IMR-90 (cell line): ENCODE data around the gene CRB1. TPM values are rescaled to one million over a fixed set of nuclear protein-coding genes. Genes with fewer than 3 reads are reported as not detected.

ENCODE experiments used
- ATAC-seq: fragments of 200-7000 bp; cut with Tn5 transposase; 2 replicates; pipeline ENCODE4 v1.9.1; 2020; ENCODE audit warnings: low read depth, mild to moderate bottlenecking, moderate library complexity
- BruUV-seq: library from RNA; stranded (reverse); fragments of 400-500 nt; replicated peaks from 2 replicates; lab custom pipeline; 2021; lab: Mats Ljungman, UMichigan
- CTCF ChIA-PET: fragments of 300-600 bp; formaldehyde crosslinking; extraction: SDS; loops from one replicate; lab custom pipeline; 2021; ENCODE audit warnings: antibody characterized with exemption; lab: Yijun Ruan, JAX
- POLR2A ChIA-PET: fragments of 300-600 bp; sonication (Branson Sonifier 250); formaldehyde crosslinking; loops from one replicate; lab custom pipeline; 2022; ENCODE audit warnings: antibody characterized with exemption; ENCODE audit not compliant: unreplicated experiment; lab: Charles Lee
- DNase-seq: peaks from one replicate; pipeline ENCODE4 v3.0.0; 2013
- H2AFZ ChIP-seq: replicated peaks from 2 replicates; pipeline ENCODE3; 2013; ENCODE audit warnings: low read length, mild to moderate bottlenecking; ENCODE audit not compliant: poor library complexity
- H2AK5ac ChIP-seq: 2 replicates; pipeline ENCODE4 v1.6.1; 2013; ENCODE audit warnings: low read depth, low read length, inconsistent platforms
- H2AK9ac ChIP-seq: replicated peaks from 2 replicates; pipeline ENCODE3; 2013; ENCODE audit warnings: mild to moderate bottlenecking, low read depth, low read length, moderate library complexity; ENCODE audit not compliant: poor library complexity
- H2BK120ac ChIP-seq: 2 replicates; pipeline ENCODE4 v1.6.1; 2013; ENCODE audit warnings: low read depth, low read length, inconsistent platforms
- H2BK15ac ChIP-seq: 3 replicates; pipeline ENCODE4 v1.6.1; 2013; ENCODE audit warnings: low read depth, low read length, inconsistent platforms
- H2BK20ac ChIP-seq: 2 replicates; pipeline ENCODE4 v1.6.1; 2013; ENCODE audit warnings: low read depth, mild to moderate bottlenecking, inconsistent platforms, low read length, moderate library complexity
- H2BK5ac ChIP-seq: 2 replicates; pipeline ENCODE4 v1.6.1; 2013; ENCODE audit warnings: mild to moderate bottlenecking, low read depth, low read length, inconsistent platforms; ENCODE audit not compliant: poor library complexity, severe bottlenecking
- H3K14ac ChIP-seq: replicated peaks from 2 replicates; pipeline ENCODE4 v1.6.1; 2013; ENCODE audit warnings: low read depth, low read length, inconsistent platforms
- H3K18ac ChIP-seq: 2 replicates; pipeline ENCODE4 v1.6.1; 2013; ENCODE audit warnings: low read depth, low read length, control low read depth
- H3K23ac ChIP-seq: 2 replicates; pipeline ENCODE4 v1.6.1; 2013; ENCODE audit warnings: low read depth, low read length, inconsistent platforms
- H3K27ac ChIP-seq: 2 replicates; pipeline ENCODE4 v1.5.1; 2013; ENCODE audit warnings: mild to moderate bottlenecking, control low read depth, low read length; ENCODE audit not compliant: insufficient read depth
- H3K27me3 ChIP-seq: 2 replicates; pipeline ENCODE4 v1.6.1; 2013; ENCODE audit warnings: low read length; ENCODE audit not compliant: control insufficient read depth, insufficient read depth
- H3K36me3 ChIP-seq: 2 replicates; pipeline ENCODE4 v1.6.1; 2013; ENCODE audit warnings: low read length, mixed read lengths; ENCODE audit not compliant: control insufficient read depth, insufficient read depth
- H3K4ac ChIP-seq: 2 replicates; pipeline ENCODE4 v1.6.1; 2013; ENCODE audit warnings: low read depth, low read length, inconsistent platforms
- H3K4me1 ChIP-seq: 2 replicates; pipeline ENCODE4 v1.6.1; 2013; ENCODE audit warnings: low read length, mixed read lengths; ENCODE audit not compliant: control insufficient read depth, insufficient read depth
- H3K4me2 ChIP-seq: 2 replicates; pipeline ENCODE4 v1.6.1; 2013; ENCODE audit warnings: low read depth, mild to moderate bottlenecking, control low read depth, low read length, moderate library complexity
- H3K4me3 ChIP-seq: 2 replicates; pipeline ENCODE4 v1.5.1; 2013; ENCODE audit warnings: low read depth, mild to moderate bottlenecking, control low read depth, low read length, moderate library complexity; ENCODE audit not compliant: insufficient read depth
- H3K56ac ChIP-seq: 2 replicates; pipeline ENCODE4 v1.6.1; 2013; ENCODE audit warnings: low read length, inconsistent platforms; ENCODE audit not compliant: insufficient read depth; ENCODE audit errors: extremely low read depth
- H3K79me1 ChIP-seq, 2 experiments: 2 replicates each; pipeline ENCODE4 v1.6.1; 2013; ENCODE audit warnings: low read length in 2 of 2, inconsistent platforms in 1 of 2, low read depth in 1 of 2
- H3K9ac ChIP-seq: 2 replicates; pipeline ENCODE4 v1.6.1; 2013; ENCODE audit warnings: low read depth, low read length, control low read depth
- H3K9me1 ChIP-seq: 2 replicates; pipeline ENCODE4 v1.6.1; 2013; ENCODE audit warnings: low read length, inconsistent platforms; ENCODE audit not compliant: insufficient read depth
- H3K9me3 ChIP-seq: 2 replicates; pipeline ENCODE4 v1.6.1; 2013; ENCODE audit warnings: low read length; ENCODE audit not compliant: control insufficient read depth, insufficient read depth
- H4K20me1 ChIP-seq: 2 replicates; pipeline ENCODE4 v1.6.1; 2013; ENCODE audit warnings: low read length, inconsistent platforms; ENCODE audit not compliant: insufficient read depth
- H4K5ac ChIP-seq: 2 replicates; pipeline ENCODE4 v1.6.1; 2013; ENCODE audit warnings: mild to moderate bottlenecking, low read depth, low read length, control low read depth
- H4K8ac ChIP-seq, 2 experiments: 2 replicates each; pipeline ENCODE4 v1.6.1; 2013; ENCODE audit warnings: low read depth in 2 of 2, low read length in 2 of 2, control low read depth in 1 of 2, inconsistent platforms in 1 of 2
- H4K91ac ChIP-seq: 2 replicates; pipeline ENCODE4 v1.6.1; 2013; ENCODE audit warnings: low read depth, low read length, inconsistent platforms; ENCODE audit not compliant: insufficient read depth
- BHLHE40 ChIP-seq: fragments of 150-350 bp; IDR thresholded peaks from 2 replicates; pipeline ENCODE4 v1.6.1; 2016; ENCODE audit warnings: mild to moderate bottlenecking, low read depth, low read length
- CEBPB ChIP-seq: IDR thresholded peaks from 2 replicates; pipeline ENCODE4 v1.6.1; 2012; ENCODE audit warnings: low read depth, low read length, improper control_type of control experiment
- CHD1 ChIP-seq: IDR thresholded peaks from 2 replicates; pipeline ENCODE4 v1.6.1; 2012; ENCODE audit warnings: low read depth, low read length, improper control_type of control experiment
- CTCF ChIP-seq: conservative IDR thresholded peaks from 2 replicates; pipeline ENCODE4 v1.5.1; 2012; ENCODE audit warnings: mild to moderate bottlenecking, low read depth, low read length, improper control_type of control experiment
- ELK1 ChIP-seq: fragments of 150-350 bp; IDR thresholded peaks from 2 replicates; pipeline ENCODE4 v1.6.1; 2016; ENCODE audit warnings: low read depth, mild to moderate bottlenecking, low read length, moderate library complexity, borderline replicate concordance
- FOS ChIP-seq: fragments of 150-350 bp; IDR thresholded peaks from 2 replicates; pipeline ENCODE4 v1.6.1; 2016; ENCODE audit warnings: low read depth, low read length
- MAFK ChIP-seq: IDR thresholded peaks from 2 replicates; pipeline ENCODE4 v1.6.1; 2012; ENCODE audit warnings: low read depth, low read length, improper control_type of control experiment
- MAZ ChIP-seq: IDR thresholded peaks from 2 replicates; pipeline ENCODE4 v1.6.1; 2012; ENCODE audit warnings: low read depth, mild to moderate bottlenecking, low read length, improper control_type of control experiment, moderate library complexity, borderline replicate concordance
- MXI1 ChIP-seq: IDR thresholded peaks from 2 replicates; pipeline ENCODE4 v1.6.1; 2012; ENCODE audit warnings: low read depth, mild to moderate bottlenecking, low read length, moderate library complexity, borderline replicate concordance
- NFE2L2 ChIP-seq: fragments of 150-350 bp; IDR thresholded peaks from 2 replicates; pipeline ENCODE4 v1.6.1; 2016; ENCODE audit warnings: low read depth, mild to moderate bottlenecking, low read length
- POLR2A ChIP-seq: IDR thresholded peaks from 2 replicates; pipeline ENCODE4 v1.6.1; 2012; ENCODE audit warnings: mild to moderate bottlenecking, low read depth, low read length
- RAD21 ChIP-seq: IDR thresholded peaks from 2 replicates; pipeline ENCODE4 v1.6.1; 2012; ENCODE audit warnings: low read length, improper control_type of control experiment
- RCOR1 ChIP-seq: IDR thresholded peaks from 2 replicates; pipeline ENCODE4 v1.6.1; 2012; ENCODE audit warnings: mild to moderate bottlenecking, low read length, improper control_type of control experiment; ENCODE audit not compliant: insufficient replicate concordance
- RFX5 ChIP-seq: IDR thresholded peaks from 2 replicates; pipeline ENCODE4 v1.8.0; 2012; ENCODE audit warnings: low read depth, mild to moderate bottlenecking, low read length, moderate library complexity
- SMC3 ChIP-seq: fragments of 150-350 bp; IDR thresholded peaks from 2 replicates; pipeline ENCODE4 v1.6.1; 2016; ENCODE audit warnings: low read depth, mild to moderate bottlenecking, antibody characterized with exemption, low read length, moderate library complexity
- USF2 ChIP-seq: fragments of 150-350 bp; IDR thresholded peaks from 2 replicates; pipeline ENCODE4 v1.6.1; 2017; ENCODE audit warnings: mild to moderate bottlenecking, antibody characterized with exemption, low read length, low read depth
- WGBS, 2 experiments: methylation state at CpG; one replicate each; pipeline versions ENCODE4 v1.1.5 to v1.1.7; 2013; ENCODE audit warnings: missing lambda C conversion rate in 2 of 2; ENCODE audit not compliant: insufficient read length in 1 of 2; ENCODE audit errors: extremely low coverage in 2 of 2; 5-methylcytosine and 5-hydroxymethylcytosine counted together
- dilution Hi-C: fragments of 300-500 bp; cut with HindIII; formaldehyde crosslinking; loops from one replicate; pipeline ENCODE4 v1.14.3; 2018; ENCODE audit warnings: low sequenced_read_pairs; ENCODE audit not compliant: unreplicated experiment
- in situ Hi-C: fragments of 300-500 bp; cut with MboI; formaldehyde crosslinking; loops from 3 replicates; pipeline ENCODE4 v1.14.3; 2019; ENCODE audit warnings: low sequenced_read_pairs, inconsistent platforms, mixed read lengths
- intact Hi-C: fragments of 100-400 bp; cut with micrococcal nuclease; formaldehyde crosslinking; loops from 2 replicates; pipeline ENCODE4 v1.10.0; 2022
- polyA plus RNA-seq, 3 experiments: library from polyadenylated mRNA; depleted of rRNA; stranded (reverse); fragments of >200 nt; gene quantifications; 2 replicates each; pipeline ENCODE4 v1.2.3, GENCODE V29; 2012; ENCODE audit warnings: low replicate concordance in 1 of 3
- total RNA-seq: library from RNA; depleted of rRNA; stranded (reverse); fragments of >200 nt; gene quantifications from 2 replicates; pipeline ENCODE4 v1.2.3, GENCODE V29; 2012

The CRB1 gene
- total and polyA plus RNA-seq, 2 of the 4 experiments (the other 2 are of a cell fraction) = not detected

GRCh38 chr1:197526736-197527371 lies 258.8 kb downstream of the CRB1 start:
- H3K23ac ChIP-seq = no peak overlapping the region
- H3K9ac ChIP-seq = no peak overlapping the region
- no peak overlapping the region for H2AFZ ChIP-seq
- no peaks in the 10 kb centered on the region for H4K20me1 ChIP-seq
- BruUV-seq = no TSS peak
- H3K4me2 ChIP-seq = no peak overlapping the region
- H3K4me1 ChIP-seq = no peaks in the 10 kb centered on the region
- H3K56ac ChIP-seq = no peak overlapping the region
- H2BK20ac ChIP-seq = no peak overlapping the region
- intact Hi-C loops (loop anchor here (5.0 kb wide), 2 partner anchors 340 to 390 kb away; partner anchors contain the start of gene LHX9), dilution Hi-C loops (no loop called here), in situ Hi-C loops (loop anchor here (10.0 to 25.0 kb wide), 2 partner anchors 938 to 1160 kb away; no protein-coding TSS in a partner anchor)
- ATAC-seq (no peak), DNase-seq (peak; percentile 44)
- no peaks in the 10 kb centered on the region for H3K9me3 ChIP-seq
- H3K36me3 ChIP-seq = no peaks in the 10 kb centered on the region
- WGBS, 2 experiments = no CpG with 5 or more reads among the region's 4 CpGs
- no peak overlapping the region for H2AK5ac ChIP-seq
- no peak overlapping the region for H3K18ac ChIP-seq
- ChIA-PET POLR2A (no interaction called here), CTCF (interaction anchor here (0.6 kb wide), 1 partner anchor 11 kb away, joined by 3 read pairs; no protein-coding TSS in a partner anchor)
- H3K27me3 ChIP-seq = no peaks in the 10 kb centered on the region
- no peak overlapping the region for H2BK15ac ChIP-seq
- H3K9me1 ChIP-seq = no peaks in the 10 kb centered on the region
- no peak overlapping the region for H3K14ac ChIP-seq
- H3K4me3 ChIP-seq = no peak overlapping the region
- no peak overlapping the region for H3K27ac ChIP-seq
- H4K8ac ChIP-seq = no peak overlapping the region
- H3K4ac ChIP-seq = no peak overlapping the region
- TF ChIP-seq RCOR1 (no peak), SMC3 (peak; percentile 32; the same call in 1 of the 2 replicates), NFE2L2 (no peak), RAD21 (peak; percentile 45), POLR2A (no peak), CHD1 (no peak), ELK1 (no peak), CEBPB (no peak), BHLHE40 (no peak), MXI1 (no peak), MAZ (no peak), USF2 (no peak), MAFK (no peak), CTCF (peak; percentile 55), RFX5 (no peak), FOS (no peak)
- no peak overlapping the region for H2AK9ac ChIP-seq
- H4K5ac ChIP-seq = no peak overlapping the region
- no peak overlapping the region for H4K91ac ChIP-seq
- H2BK5ac ChIP-seq = no peak overlapping the region
- H3K79me1 ChIP-seq = no peaks in the 10 kb centered on the region
- H2BK120ac ChIP-seq = no peak overlapping the region
